GM23338 (cell line): Measurements from ENCODE around the gene MARK3.

Experiments used
- CREB1 ChIP-seq: fragments of 250-450 bp; sonication (Bioruptor Pico); IDR thresholded peaks from 2 replicates; pipeline ENCODE4 v1.5.0; 2020; ENCODE audit warnings: low read depth, mild to moderate bottlenecking, moderate library complexity
- CTCF ChIP-seq, 2 experiments: fragments of 200-600 bp in 1 of 2; sonication (generic) in 1 of 2; conservative IDR thresholded peaks; 2 replicates each; pipeline versions ENCODE4 v1.5.1 to v1.6.1; 2016 to 2017; ENCODE audit warnings: antibody characterized with exemption in 2 of 2, low read depth in 2 of 2, mild to moderate bottlenecking in 2 of 2, moderate library complexity in 1 of 2
- ETS1 ChIP-seq: IDR thresholded peaks from 2 replicates; pipeline ENCODE4 v1.6.1; 2016; ENCODE audit warnings: antibody characterized with exemption
- EZH2 ChIP-seq: fragments of 200-600 bp; sonication (generic); IDR thresholded peaks from one replicate; pipeline ENCODE4 v1.8.0; 2017; ENCODE audit warnings: antibody characterized with exemption, mild to moderate bottlenecking, low read depth; ENCODE audit not compliant: unreplicated experiment
- EZH2phosphoT487 ChIP-seq: fragments of 200-600 bp; sonication (generic); IDR thresholded peaks from one replicate; pipeline ENCODE4 v1.8.1; 2018; ENCODE audit warnings: antibody characterized with exemption; ENCODE audit not compliant: unreplicated experiment
- JUNB ChIP-seq: IDR thresholded peaks from one replicate; pipeline ENCODE4 v1.6.1; 2016; ENCODE audit warnings: antibody characterized with exemption; ENCODE audit not compliant: unreplicated experiment
- NANOG ChIP-seq: IDR thresholded peaks from 2 replicates; pipeline ENCODE4 v1.6.1; 2016; ENCODE audit warnings: antibody characterized with exemption, borderline replicate concordance
- POLR2AphosphoS5 ChIP-seq: IDR thresholded peaks from 2 replicates; pipeline ENCODE4 v1.6.1; 2016; ENCODE audit warnings: antibody characterized with exemption, low read depth
- REST ChIP-seq: IDR thresholded peaks from one replicate; pipeline ENCODE4 v1.6.1; 2018; ENCODE audit warnings: antibody characterized with exemption; ENCODE audit not compliant: unreplicated experiment
- STAT1 ChIP-seq: IDR thresholded peaks from one replicate; pipeline ENCODE4 v1.6.1; 2016; ENCODE audit warnings: antibody characterized with exemption; ENCODE audit not compliant: unreplicated experiment
- ZNF114 ChIP-seq: fragments of 250-450 bp; sonication (Bioruptor Pico); IDR thresholded peaks from 2 replicates; pipeline ENCODE4 v1.5.0; 2020; ENCODE audit warnings: mild to moderate bottlenecking, moderate library complexity
- ZNF331 ChIP-seq: fragments of 250-450 bp; sonication (Bioruptor Pico); IDR thresholded peaks from 2 replicates; pipeline ENCODE4 v1.5.0; 2020; ENCODE audit warnings: low read depth, mild to moderate bottlenecking, moderate library complexity

- TF ChIP-seq CTCF (conservative IDR thresholded peaks at IDR 0.05; ENCODE audit: low read depth in 2 of 2) (no peak), POLR2AphosphoS5 (no peak), REST (no peak), EZH2phosphoT487 (no peak), EZH2 (no peak), ETS1 (no peak), ZNF331 (CRISPR knock-in tag) (no peak), JUNB (no peak), CREB1 (CRISPR knock-in tag) (no peak), ZNF114 (CRISPR knock-in tag) (no peak), STAT1 (no peak), NANOG (no peak)
Observed at GRCh38 chr14:103401223-103402214, 16.3 kb downstream of the MARK3 start.
